ENCODE data around the gene KPNA2.
A peak's percentile ranks its signal among the peaks of the same experiment; 100 is the strongest.
"Not testable (repeated sequence)": the region's sequence is repeated elsewhere in the genome, so short reads cannot be mapped to it uniquely, and the experiment has no call there.

The KPNA2 gene

GRCh38 chr17:68004201-68004600 is 31.3 kb upstream of the KPNA2 start:
- Mint-ChIP-seq H3K9me3 (peaks cover 4% of the 10 kb centered on the region), H3K4me3 (no peak overlapping the region), H3K4me1 (no peaks in the 10 kb centered on the region), H3K27me3 (ENCODE audit: low read depth, poor library complexity) (no peaks in the 10 kb centered on the region), H3K27ac (peak overlapping the region; percentile 77), H3K36me3 (ENCODE audit: low read depth) (no peaks in the 10 kb centered on the region)
- DNase-seq = no peak
- no peak for TF ChIP-seq CTCF (IDR thresholded peaks at IDR 0.05)

- Mint-ChIP-seq H3K27me3 (ENCODE audit: low read depth, poor library complexity) (no peaks in the 10 kb centered on the region), H3K27ac (no peak overlapping the region), H3K4me1 (peaks cover 3% of the 10 kb centered on the region), H3K4me3 (no peak overlapping the region), H3K36me3 (ENCODE audit: low read depth) (no peaks in the 10 kb centered on the region), H3K9me3 (no peaks in the 10 kb centered on the region)
- no peak for TF ChIP-seq CTCF (IDR thresholded peaks at IDR 0.05)
- no peak for DNase-seq
Observed at GRCh38 chr17:68006797-68007196, 28.7 kb upstream of the KPNA2 start.

- H3K27ac Mint-ChIP-seq = no peak overlapping the region
- H3K36me3 Mint-ChIP-seq (ENCODE audit: low read depth) = no peaks in the 10 kb centered on the region
- peak; percentile 60 for TF ChIP-seq CTCF (IDR thresholded peaks at IDR 0.05)
- no peak overlapping the region for H3K4me3 Mint-ChIP-seq
- H3K27me3 Mint-ChIP-seq (ENCODE audit: low read depth, poor library complexity) = peaks cover 2% of the 10 kb centered on the region
- H3K9me3 Mint-ChIP-seq = no peaks in the 10 kb centered on the region
- peaks cover 14% of the 10 kb centered on the region for H3K4me1 Mint-ChIP-seq
- DNase-seq = peak; percentile 64
Observed at GRCh38 chr17:68011199-68011665, 24.3 kb upstream of the KPNA2 start.

- no peak overlapping the region for H3K4me3 Mint-ChIP-seq
- DNase-seq = no peak
- no peaks in the 10 kb centered on the region for H3K9me3 Mint-ChIP-seq
- H3K27ac Mint-ChIP-seq = no peak overlapping the region
- peaks cover 2% of the 10 kb centered on the region for H3K27me3 Mint-ChIP-seq (ENCODE audit: low read depth, poor library complexity)
- no peak for TF ChIP-seq CTCF (IDR thresholded peaks at IDR 0.05)
- peaks cover 18% of the 10 kb centered on the region for H3K4me1 Mint-ChIP-seq
- H3K36me3 Mint-ChIP-seq (ENCODE audit: low read depth) = no peaks in the 10 kb centered on the region
Observed at GRCh38 chr17:68013385-68013784, 22.1 kb upstream of the KPNA2 start.

GRCh38 chr17:68015081-68015723 is 20.3 kb upstream of the KPNA2 start:
- no peaks in the 10 kb centered on the region for H3K36me3 Mint-ChIP-seq (ENCODE audit: low read depth)
- peaks cover 8% of the 10 kb centered on the region for H3K27me3 Mint-ChIP-seq (ENCODE audit: low read depth, poor library complexity)
- no peak for TF ChIP-seq CTCF (IDR thresholded peaks at IDR 0.05)

GRCh38 chr17:68016838-68017237 is 18.7 kb upstream of the KPNA2 start:
- peaks cover 25% of the 10 kb centered on the region for H3K4me1 Mint-ChIP-seq
- H3K36me3 Mint-ChIP-seq (ENCODE audit: low read depth) = no peaks in the 10 kb centered on the region
- peaks cover 12% of the 10 kb centered on the region for H3K27me3 Mint-ChIP-seq (ENCODE audit: low read depth, poor library complexity)
- DNase-seq = no peak
- TF ChIP-seq CTCF (IDR thresholded peaks at IDR 0.05) = no peak
- no peak overlapping the region for H3K27ac Mint-ChIP-seq
- H3K9me3 Mint-ChIP-seq = no peaks in the 10 kb centered on the region
- H3K4me3 Mint-ChIP-seq = no peak overlapping the region

More at GRCh38 chr17:68015081-68015723, 20.3 kb upstream of the KPNA2 start:
- DNase-seq = no peak
- H3K4me3 Mint-ChIP-seq = no peak overlapping the region
- H3K9me3 Mint-ChIP-seq = no peaks in the 10 kb centered on the region
- H3K27ac Mint-ChIP-seq = no peak overlapping the region
- H3K4me1 Mint-ChIP-seq = peaks cover 20% of the 10 kb centered on the region

GRCh38 chr17:68018493-68018892 is 17.0 kb upstream of the KPNA2 start:
- H3K9me3 Mint-ChIP-seq; H3K36me3 Mint-ChIP-seq (ENCODE audit: low read depth); H3K27ac Mint-ChIP-seq; H3K4me3 Mint-ChIP-seq; DNase-seq: not testable (repeated sequence)
- Mint-ChIP-seq H3K27me3 (ENCODE audit: low read depth, poor library complexity) (peaks cover 12% of the 10 kb centered on the region), H3K4me1 (peaks cover 27% of the 10 kb centered on the region)

All from nephron progenitor cell (in vitro differentiated cells).